ENCODE measurements around the gene WDR45B. TPM values are rescaled to one million over a fixed set of nuclear protein-coding genes. Genes with fewer than 3 reads are reported as not detected.

The WDR45B gene
- total RNA-seq, 2 experiments from 2014 or later: 127 to 132 TPM

DNA sequence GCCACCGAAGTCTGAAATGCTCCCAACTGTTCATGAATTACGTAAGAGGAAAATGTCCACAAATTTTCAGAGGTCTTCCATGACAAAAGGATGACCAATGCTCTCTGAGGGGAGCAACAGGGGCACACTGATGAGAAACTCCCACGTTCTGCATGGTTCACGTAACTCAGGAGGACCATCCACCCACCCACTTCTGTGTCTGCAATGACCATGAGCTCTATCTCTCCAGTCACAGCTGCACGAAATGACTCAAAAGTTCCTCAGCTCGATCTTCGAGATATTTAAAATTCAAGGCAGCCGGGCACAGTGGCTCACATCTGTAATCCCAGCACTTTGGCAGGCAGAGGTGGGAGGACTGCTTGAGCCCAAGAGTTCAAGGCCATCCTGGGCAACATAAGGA, 15.8 kb downstream of the WDR45B start:
- peaks cover 3% of the 10 kb centered on the region for H3K9me3 Mint-ChIP-seq
- intact Hi-C loops (cut with micrococcal nuclease): no loop called here
- DNase-seq (no peak), ATAC-seq (no peak)
- H3K4me3 Mint-ChIP-seq: no peak overlapping the region
- ChIA-PET POLR2A (interaction anchor here (1.8 kb wide), 1 partner anchor 39 kb away, joined by 4 read pairs; no protein-coding TSS in a partner anchor), CTCF (no interaction called here)
- no peaks in the 10 kb centered on the region for H3K27me3 Mint-ChIP-seq
- H3K4me1 Mint-ChIP-seq (ENCODE audit: low read depth): peaks cover 25% of the 10 kb centered on the region
- no peak overlapping the region for H3K27ac Mint-ChIP-seq
- TF ChIP-seq, protein P1, sequence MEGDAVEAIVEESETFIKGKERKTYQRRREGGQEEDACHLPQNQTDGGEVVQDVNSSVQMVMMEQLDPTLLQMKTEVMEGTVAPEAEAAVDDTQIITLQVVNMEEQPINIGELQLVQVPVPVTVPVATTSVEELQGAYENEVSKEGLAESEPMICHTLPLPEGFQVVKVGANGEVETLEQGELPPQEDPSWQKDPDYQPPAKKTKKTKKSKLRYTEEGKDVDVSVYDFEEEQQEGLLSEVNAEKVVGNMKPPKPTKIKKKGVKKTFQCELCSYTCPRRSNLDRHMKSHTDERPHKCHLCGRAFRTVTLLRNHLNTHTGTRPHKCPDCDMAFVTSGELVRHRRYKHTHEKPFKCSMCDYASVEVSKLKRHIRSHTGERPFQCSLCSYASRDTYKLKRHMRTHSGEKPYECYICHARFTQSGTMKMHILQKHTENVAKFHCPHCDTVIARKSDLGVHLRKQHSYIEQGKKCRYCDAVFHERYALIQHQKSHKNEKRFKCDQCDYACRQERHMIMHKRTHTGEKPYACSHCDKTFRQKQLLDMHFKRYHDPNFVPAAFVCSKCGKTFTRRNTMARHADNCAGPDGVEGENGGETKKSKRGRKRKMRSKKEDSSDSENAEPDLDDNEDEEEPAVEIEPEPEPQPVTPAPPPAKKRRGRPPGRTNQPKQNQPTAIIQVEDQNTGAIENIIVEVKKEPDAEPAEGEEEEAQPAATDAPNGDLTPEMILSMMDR (IDR thresholded peaks at IDR 0.05): no peak
- peaks cover 49% of the 10 kb centered on the region for H3K36me3 Mint-ChIP-seq (ENCODE audit: low read depth)

DNA sequence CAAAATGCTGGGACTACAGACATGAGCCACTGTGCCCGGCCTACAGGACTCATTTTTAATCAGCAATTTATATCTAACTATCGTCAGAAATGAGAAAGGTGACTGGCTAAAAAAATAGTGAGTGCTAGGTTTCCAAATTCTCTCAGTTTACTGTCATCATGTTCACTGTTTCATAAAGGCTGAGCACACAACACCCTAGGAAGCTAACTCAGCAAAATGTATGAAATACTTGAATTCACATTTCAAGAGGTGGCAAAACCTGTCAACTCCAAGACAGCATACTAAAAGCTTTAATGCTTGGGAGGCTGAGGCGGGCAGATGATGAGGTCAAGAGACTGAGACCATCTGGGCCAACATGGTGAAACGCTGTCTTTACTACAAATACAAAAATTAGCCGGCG, 16.7 kb downstream of the WDR45B start:
- CTCF ChIA-PET: no interaction called here
- H3K4me3 Mint-ChIP-seq: no peak overlapping the region
- POLR2A ChIA-PET: interaction anchor here (1.3 kb wide), 1 partner anchor 22 kb away, joined by 3 read pairs; no protein-coding TSS in a partner anchor
- H3K9me3 Mint-ChIP-seq: no peaks in the 10 kb centered on the region
- peaks cover 49% of the 10 kb centered on the region for H3K36me3 Mint-ChIP-seq (ENCODE audit: low read depth)
- intact Hi-C loops (cut with micrococcal nuclease): no loop called here
- no peak overlapping the region for H3K27ac Mint-ChIP-seq
- no peaks in the 10 kb centered on the region for H3K27me3 Mint-ChIP-seq
- peaks cover 18% of the 10 kb centered on the region for H3K4me1 Mint-ChIP-seq (ENCODE audit: low read depth)
- no peak for DNase-seq
- ATAC-seq: no peak
- TF ChIP-seq, protein P1 (IDR thresholded peaks at IDR 0.05): no peak

DNA sequence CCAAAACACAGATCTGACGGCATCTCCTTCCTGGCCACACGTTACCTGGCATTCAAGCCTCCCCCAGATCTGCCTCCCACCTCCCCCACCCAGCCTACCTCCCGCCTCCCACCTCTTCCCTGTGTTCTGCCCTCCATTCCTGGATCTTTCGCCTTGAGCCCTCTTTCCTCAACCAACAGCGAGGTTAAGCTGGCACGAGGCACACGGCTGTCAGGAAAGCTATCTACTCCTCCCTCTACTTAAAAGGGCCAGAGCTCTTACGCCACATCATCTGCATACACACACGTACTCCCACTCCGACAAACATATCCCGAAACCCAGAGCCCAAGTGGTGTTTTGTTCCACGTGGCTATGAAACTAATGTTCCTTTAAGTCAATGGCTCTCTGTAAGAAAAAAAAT, 18.0 kb downstream of the WDR45B start:
- no peak for DNase-seq
- TF ChIP-seq, protein P1 (IDR thresholded peaks at IDR 0.05): no peak
- Mint-ChIP-seq H3K27me3 (no peaks in the 10 kb centered on the region), H3K36me3 (ENCODE audit: low read depth) (peaks cover 49% of the 10 kb centered on the region), H3K27ac (no peak overlapping the region), H3K4me1 (ENCODE audit: low read depth) (peaks cover 18% of the 10 kb centered on the region), H3K4me3 (no peak overlapping the region), H3K9me3 (no peaks in the 10 kb centered on the region)
- no peak for ATAC-seq
- POLR2A ChIA-PET: interaction anchor here (1.1 kb wide), 1 partner anchor 16 kb away, joined by 4 read pairs; no protein-coding TSS in a partner anchor
- CTCF ChIA-PET: no interaction called here
- intact Hi-C loops (cut with micrococcal nuclease): no loop called here

DNA sequence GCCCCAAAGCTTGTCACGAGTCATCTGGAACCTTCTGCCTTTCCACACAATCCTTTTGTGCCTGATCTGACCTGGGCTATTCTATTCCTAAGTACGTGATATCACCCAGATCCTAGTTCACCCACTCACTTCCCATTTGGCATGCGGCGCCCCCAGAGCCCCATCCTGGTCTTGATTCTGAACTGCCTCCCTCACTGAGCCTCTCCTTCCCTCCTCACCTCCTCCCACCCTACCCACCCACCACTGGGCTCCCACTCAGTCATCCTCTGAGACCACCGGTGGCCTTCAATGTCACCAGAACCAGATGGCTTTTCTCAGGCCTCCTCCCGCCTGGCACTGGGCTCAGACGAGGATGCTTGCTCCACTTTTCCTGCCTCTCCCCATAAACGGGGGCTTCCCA, 18.5 kb downstream of the WDR45B start:
- no peaks in the 10 kb centered on the region for H3K9me3 Mint-ChIP-seq
- TF ChIP-seq, protein P1 (IDR thresholded peaks at IDR 0.05): no peak
- intact Hi-C loops (cut with micrococcal nuclease): no loop called here
- H3K27me3 Mint-ChIP-seq: no peaks in the 10 kb centered on the region
- peaks cover 51% of the 10 kb centered on the region for H3K36me3 Mint-ChIP-seq (ENCODE audit: low read depth)
- CTCF ChIA-PET: no interaction called here
- POLR2A ChIA-PET: interaction anchor here (0.8 to 1.1 kb wide), 2 partner anchors 11 to 16 kb away, joined by 3 to 4 read pairs; no protein-coding TSS in a partner anchor
- H3K4me1 Mint-ChIP-seq (ENCODE audit: low read depth): peaks cover 17% of the 10 kb centered on the region
- DNase-seq (no peak), ATAC-seq (no peak)
- no peak overlapping the region for H3K27ac Mint-ChIP-seq
- H3K4me3 Mint-ChIP-seq: no peak overlapping the region

DNA sequence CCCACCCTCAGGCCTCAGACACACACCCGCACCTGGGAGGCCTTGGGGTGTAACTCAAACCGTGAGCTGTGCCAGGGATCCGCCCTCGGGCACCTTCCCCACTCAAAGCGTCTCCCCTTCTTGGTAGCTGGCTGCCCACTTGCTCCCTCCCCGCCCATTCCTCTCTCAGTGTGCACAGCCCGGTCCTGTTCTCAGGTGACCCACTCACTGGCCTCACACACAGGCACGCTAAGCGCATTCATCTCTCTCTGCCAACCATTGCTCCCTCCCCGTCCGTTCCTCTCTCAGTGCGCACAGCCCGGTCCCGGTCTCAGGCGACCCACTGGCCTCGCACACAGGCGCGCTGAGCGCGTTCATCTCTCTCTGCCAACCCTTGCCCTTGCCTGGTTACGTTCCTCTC, 20.8 kb downstream of the WDR45B start:
- POLR2A ChIA-PET: no interaction called here
- Mint-ChIP-seq H3K27ac (no peak overlapping the region), H3K27me3 (no peaks in the 10 kb centered on the region), H3K36me3 (ENCODE audit: low read depth) (peaks cover 45% of the 10 kb centered on the region), H3K9me3 (no peaks in the 10 kb centered on the region), H3K4me1 (ENCODE audit: low read depth) (peaks cover 4% of the 10 kb centered on the region), H3K4me3 (no peak overlapping the region)
- TF ChIP-seq, protein P1 (IDR thresholded peaks at IDR 0.05): no peak
- ATAC-seq (no peak), DNase-seq (no peak)
- CTCF ChIA-PET: interaction anchor here (1.0 kb wide), 1 partner anchor 8 kb away, joined by 3 read pairs; no protein-coding TSS in a partner anchor
- intact Hi-C loops (cut with micrococcal nuclease): no loop called here
